DND-41 (cell line): ENCODE measurements around the gene GPC6.

Experiments
- EZH2 ChIP-seq: IDR thresholded peaks from 3 replicates; pipeline ENCODE4 v1.6.1; 2012; ENCODE audit warnings: borderline replicate concordance, low read depth, mild to moderate bottlenecking, moderate library complexity, low read length, inconsistent platforms; ENCODE audit not compliant: severe bottlenecking
- TF ChIP-seq, protein P1 (sequence below): IDR thresholded peaks from 2 replicates; pipeline ENCODE4 v1.5.1; 2012; ENCODE audit warnings: borderline replicate concordance, low read length, moderate library complexity, mild to moderate bottlenecking; ENCODE audit not compliant: poor library complexity, severe bottlenecking; ENCODE audit errors: extremely low read depth

DNA sequence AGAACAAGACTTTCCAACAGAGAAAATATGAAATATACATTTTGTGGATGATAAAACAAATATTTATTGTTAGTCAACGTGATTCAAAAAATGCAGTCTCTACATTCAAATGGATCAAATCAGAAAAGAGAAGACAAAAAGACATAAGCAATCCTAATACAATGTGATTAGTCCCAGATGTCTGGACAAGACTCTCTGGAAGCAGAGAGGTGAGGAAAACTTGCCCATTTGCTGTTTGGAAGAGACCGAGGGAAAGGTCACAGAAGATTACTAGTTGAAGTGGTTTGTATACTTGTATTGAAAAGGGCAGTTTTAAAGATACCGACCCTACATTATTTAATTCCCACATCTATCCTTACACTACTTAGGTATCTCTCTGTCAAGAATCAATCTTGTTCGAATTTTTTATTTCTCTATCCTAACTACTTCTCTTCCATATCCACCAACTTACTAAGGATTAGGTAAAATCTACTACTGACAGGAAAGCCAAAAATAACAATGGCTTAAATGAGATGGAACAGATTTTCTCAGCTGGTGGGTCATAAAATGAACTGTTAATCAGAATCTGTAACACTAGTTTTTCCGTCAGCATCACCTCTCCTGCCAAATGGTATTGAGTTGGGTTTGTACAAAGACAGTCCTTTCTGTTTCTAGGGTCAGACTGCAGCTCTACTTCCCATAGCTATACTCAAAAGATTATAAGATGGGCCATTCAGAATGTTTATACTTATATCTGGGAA, 755.7 kb downstream of the GPC6 start:
- TF ChIP-seq, protein P1, sequence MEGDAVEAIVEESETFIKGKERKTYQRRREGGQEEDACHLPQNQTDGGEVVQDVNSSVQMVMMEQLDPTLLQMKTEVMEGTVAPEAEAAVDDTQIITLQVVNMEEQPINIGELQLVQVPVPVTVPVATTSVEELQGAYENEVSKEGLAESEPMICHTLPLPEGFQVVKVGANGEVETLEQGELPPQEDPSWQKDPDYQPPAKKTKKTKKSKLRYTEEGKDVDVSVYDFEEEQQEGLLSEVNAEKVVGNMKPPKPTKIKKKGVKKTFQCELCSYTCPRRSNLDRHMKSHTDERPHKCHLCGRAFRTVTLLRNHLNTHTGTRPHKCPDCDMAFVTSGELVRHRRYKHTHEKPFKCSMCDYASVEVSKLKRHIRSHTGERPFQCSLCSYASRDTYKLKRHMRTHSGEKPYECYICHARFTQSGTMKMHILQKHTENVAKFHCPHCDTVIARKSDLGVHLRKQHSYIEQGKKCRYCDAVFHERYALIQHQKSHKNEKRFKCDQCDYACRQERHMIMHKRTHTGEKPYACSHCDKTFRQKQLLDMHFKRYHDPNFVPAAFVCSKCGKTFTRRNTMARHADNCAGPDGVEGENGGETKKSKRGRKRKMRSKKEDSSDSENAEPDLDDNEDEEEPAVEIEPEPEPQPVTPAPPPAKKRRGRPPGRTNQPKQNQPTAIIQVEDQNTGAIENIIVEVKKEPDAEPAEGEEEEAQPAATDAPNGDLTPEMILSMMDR: no peak
- TF ChIP-seq EZH2: no peak
